MG63 (cell line): ENCODE measurements around the gene ASTL. TPM values are rescaled to one million over a fixed set of nuclear protein-coding genes. Genes with fewer than 3 reads are reported as not detected.
"Not testable (repeated sequence)": the region's sequence is repeated elsewhere in the genome, so short reads cannot be mapped to it uniquely, and the experiment has no call there.

Experiments
- DNase-seq: peaks from one replicate; pipeline ENCODE4 v3.0.0-alpha.2; 2020
- H3K27me3 ChIP-seq: fragments of 250-450 bp; sonication (Bioruptor Pico); 2 replicates; pipeline ENCODE4 v1.5.1; 2020; ENCODE audit warnings: mild to moderate bottlenecking, moderate library complexity
- H3K36me3 ChIP-seq: fragments of 250-450 bp; sonication (Bioruptor Pico); 2 replicates; pipeline ENCODE4 v1.5.1; 2020; ENCODE audit warnings: mild to moderate bottlenecking, moderate library complexity
- H3K4me3 ChIP-seq: fragments of 250-450 bp; sonication (Bioruptor Pico); 2 replicates; pipeline ENCODE4 v1.5.1; 2020; ENCODE audit warnings: mild to moderate bottlenecking, moderate library complexity
- H3K9me3 ChIP-seq: fragments of 250-450 bp; sonication (Bioruptor Pico); 2 replicates; pipeline ENCODE4 v1.5.1; 2020; ENCODE audit warnings: mild to moderate bottlenecking, moderate library complexity
- total RNA-seq: library from RNA; depleted of rRNA; stranded (reverse); fragments of >200 nt; shearing (Covaris generic); gene quantifications from 2 replicates; pipeline ENCODE4 v1.2.3, GENCODE V29; 2014; ENCODE audit warnings: low replicate concordance

The ASTL gene
- total RNA-seq, 1 experiment from 2014 or later, result not detected

DNA sequence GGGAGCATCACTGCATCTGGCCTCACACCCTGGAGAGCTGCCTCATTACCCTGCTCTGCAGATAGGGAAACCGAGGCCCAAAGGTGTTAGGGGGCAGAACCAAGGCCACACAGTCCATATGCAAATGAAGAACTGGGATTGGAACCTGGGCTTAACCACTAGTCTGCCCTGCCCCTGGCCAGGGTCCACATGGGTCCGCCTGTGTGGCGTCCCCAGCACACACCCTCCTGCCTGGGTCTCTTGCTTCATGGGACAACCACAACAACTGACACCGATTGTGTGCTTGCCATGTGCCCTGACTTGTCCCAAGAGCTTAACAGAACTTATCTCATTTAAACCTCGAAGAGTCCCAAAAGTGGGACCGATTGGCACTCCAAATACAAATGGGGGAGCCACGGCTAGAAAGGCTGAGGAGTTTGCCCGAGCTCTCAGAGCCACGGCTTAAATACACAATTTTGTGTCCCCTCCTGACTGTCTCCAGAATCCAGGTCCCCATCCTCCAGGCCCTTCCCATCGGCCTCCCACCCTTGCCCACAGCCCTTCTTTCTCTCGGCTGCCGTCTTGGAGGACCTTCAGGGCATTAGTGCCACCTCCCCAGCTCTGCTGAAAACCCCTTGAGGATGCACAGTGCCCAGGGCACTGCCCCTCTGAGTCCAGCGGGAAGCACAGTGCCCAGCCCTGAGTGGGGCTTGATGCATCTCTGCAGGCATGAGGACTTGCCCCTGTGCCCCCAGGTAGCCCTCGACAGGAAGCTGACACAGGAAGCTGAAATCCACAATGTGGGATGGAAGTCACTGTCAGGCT, 12.7 kb upstream of the ASTL start:
- Histone ChIP-seq H3K36me3 (no peaks in the 10 kb centered on the region), H3K4me3 (no peak overlapping the region), H3K27me3 (no peaks in the 10 kb centered on the region), H3K9me3 (no peaks in the 10 kb centered on the region)
- no peak for DNase-seq

DNA sequence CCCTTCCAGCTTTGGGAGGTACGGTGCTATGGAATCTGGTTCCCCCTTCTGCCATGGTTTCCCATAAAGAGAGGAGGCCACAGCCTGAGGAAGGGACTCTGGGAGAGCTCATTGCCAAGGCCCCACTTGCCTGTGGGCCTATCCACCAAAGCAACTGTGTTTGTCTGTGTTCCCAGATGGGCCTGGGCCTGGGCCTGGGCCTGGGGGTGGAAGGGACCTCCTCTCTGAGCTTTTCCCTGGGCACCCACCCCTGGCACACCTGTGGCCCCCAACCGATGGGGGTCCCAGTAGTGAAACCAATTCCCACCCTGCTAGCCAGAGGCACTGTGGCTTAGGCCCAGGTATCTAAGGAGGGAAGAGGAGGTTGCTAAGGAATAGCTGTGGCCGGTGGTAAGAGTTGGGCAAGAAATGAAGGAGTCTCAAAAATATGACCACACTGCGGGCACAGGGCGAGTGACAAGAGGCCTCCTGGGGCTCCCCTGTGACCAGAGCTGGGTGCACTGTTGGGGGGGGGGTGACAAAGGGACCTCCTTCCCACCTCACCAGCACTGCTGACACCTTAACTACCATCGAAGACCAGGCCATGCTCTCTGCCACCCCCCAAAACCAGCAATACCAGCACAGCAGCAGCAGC, 11.8 kb upstream of the ASTL start:
- Histone ChIP-seq H3K9me3 (no peaks in the 10 kb centered on the region), H3K4me3 (no peak overlapping the region), H3K27me3 (no peaks in the 10 kb centered on the region), H3K36me3 (no peaks in the 10 kb centered on the region)
- no peak for DNase-seq

DNA sequence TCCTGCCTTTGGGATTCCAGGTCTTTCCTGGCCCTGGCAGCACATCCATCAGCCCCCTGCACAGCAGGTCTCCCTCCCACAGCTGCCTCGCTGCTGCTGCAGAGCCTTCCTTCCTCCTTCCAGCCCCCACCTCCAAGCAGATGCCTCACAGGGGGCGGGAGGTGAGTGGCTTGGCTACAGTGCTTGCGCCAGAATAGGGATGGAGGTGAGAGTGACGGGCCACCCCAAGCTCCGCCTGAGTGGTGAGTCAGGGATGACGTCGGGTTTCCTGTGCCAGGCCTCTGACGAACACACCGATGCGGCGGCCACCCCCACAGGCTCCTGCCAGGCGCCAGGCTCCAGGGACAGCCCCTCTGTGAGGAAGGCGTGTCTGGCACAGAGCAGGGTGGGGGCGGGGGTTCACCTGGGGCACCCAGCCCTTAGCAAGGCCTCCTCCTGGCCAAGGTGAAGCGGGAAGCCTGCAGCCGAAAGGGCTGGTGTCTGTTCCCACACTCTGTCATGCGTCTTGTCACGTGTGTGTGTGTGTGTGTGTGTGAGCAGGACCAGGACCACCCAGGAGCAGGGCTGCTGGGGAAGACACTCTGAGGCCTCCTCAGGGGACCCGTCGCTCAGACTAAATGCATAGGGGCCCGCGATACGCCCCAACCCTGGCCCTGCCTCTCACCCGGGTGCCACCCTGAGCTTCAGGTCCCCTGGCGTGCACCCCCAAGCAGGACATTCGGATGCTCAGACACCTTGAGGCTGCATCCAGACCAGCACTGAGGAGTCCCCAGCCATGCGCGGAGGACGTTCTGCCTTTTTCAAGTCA, 10.3 kb upstream of the ASTL start:
- no peak overlapping the region for H3K4me3 ChIP-seq
- H3K27me3 ChIP-seq, result no peaks in the 10 kb centered on the region
- DNase-seq, result peak; percentile 76
- peaks cover 6% of the 10 kb centered on the region for H3K36me3 ChIP-seq
- H3K9me3 ChIP-seq, result no peaks in the 10 kb centered on the region

DNA sequence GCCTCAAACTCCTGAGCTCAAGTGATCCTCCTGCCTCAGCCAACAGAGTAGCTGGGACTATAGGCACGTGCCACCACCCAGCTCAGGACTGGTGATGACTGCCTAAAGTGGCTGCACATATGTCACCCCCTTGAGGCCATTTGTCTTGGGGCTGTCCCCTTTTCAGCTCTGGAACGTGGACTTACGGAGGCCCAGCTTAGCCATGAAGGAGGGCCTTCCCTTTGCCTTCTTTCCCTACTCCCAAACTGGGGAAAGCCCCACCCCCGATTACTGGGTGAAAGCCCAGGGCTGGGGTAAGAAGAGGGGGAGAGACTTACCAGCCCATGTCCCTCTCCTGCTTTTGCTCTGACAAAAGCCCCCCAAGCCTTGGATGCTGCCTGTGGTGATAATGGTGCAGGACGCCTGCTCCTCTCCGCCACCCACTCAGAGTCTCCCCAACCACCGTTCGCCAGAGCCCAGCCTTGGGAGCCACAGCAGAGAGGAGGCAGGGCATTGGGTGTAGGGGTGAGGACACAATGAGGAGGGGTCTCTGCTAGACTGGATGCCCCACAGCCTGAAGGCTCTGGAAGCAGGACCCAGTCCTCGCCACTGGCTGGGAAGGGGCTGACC, 9.4 kb upstream of the ASTL start:
- no peak overlapping the region for H3K4me3 ChIP-seq
- H3K36me3 ChIP-seq, result peaks cover 15% of the 10 kb centered on the region
- H3K27me3 ChIP-seq, result no peaks in the 10 kb centered on the region
- DNase-seq, result no peak
- H3K9me3 ChIP-seq, result no peaks in the 10 kb centered on the region

DNA sequence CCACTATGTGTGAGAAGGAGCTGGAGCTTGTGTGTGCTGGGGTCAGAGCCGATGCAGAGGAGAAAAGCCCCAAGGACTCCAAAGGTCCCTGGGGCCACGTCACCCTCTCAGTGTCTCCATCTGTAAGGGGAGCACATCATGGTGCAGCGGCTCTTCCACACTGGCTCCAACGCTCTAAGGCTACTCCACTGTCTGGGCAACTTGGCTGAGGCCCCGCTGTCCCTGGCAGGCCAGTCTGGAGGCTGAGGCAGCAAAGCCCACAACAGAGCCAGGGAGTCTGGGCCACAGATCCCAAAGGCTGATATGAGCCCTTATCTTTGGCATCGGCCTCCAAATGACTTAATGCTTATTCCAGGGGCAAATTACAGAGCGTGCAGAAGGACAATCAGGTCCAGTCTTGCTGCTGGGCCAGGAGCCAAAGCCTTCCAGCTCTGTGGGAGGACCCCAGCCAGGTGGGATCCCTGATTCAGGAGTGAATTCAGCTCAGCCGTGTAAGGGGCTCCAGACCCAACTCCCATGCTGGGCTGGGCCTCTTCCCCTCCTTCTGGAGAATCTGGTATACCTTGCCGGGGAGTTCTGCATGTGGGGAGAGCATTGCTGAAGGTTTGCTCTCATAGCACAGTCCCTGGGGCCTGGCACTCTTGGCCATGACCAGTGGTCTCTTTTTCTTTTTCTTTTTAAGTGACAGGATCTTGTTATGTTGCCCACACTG, 8.7 kb upstream of the ASTL start:
- Histone ChIP-seq H3K27me3 (no peaks in the 10 kb centered on the region), H3K36me3 (peaks cover 21% of the 10 kb centered on the region), H3K4me3 (no peak overlapping the region), H3K9me3 (no peaks in the 10 kb centered on the region)
- no peak for DNase-seq

DNA sequence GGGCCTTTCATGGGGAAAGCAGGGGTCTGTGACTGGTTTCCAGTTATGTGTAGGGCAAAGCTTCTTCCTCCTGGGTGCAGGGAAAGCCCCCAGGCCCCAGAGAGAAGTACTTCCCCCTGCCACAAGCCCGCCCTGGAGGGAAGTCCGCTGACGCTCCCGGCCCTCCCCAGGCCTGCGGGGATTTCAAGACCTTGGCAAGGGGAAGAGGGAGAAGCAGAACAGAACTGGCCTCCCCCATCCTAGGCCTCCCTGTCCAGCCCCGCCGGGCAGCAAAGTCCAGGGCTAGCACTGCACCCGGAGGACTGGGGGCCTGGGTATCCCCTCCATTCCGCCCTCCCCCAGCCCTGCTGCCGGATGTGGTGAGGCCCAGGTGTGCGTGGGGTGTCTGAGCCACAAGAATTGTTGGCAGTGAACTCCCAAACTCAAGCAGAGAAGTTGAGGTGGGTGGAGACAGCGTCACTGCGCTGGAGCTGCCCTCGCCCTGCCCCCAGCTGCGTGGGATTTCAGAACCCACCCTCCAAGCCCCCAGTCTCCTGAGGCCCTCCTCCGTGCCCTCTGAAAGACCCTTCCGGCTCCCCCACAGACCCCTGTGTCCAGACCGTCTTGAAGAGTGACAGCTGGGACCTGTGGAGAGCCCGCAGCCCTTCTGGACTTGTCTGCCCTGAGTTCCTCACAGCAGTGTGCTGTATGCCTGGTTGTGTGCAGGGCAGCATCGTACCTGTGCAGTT, 8.0 kb upstream of the ASTL start:
- Histone ChIP-seq H3K9me3 (no peaks in the 10 kb centered on the region), H3K4me3 (no peak overlapping the region), H3K36me3 (peaks cover 21% of the 10 kb centered on the region), H3K27me3 (no peaks in the 10 kb centered on the region)
- DNase-seq, result no peak

DNA sequence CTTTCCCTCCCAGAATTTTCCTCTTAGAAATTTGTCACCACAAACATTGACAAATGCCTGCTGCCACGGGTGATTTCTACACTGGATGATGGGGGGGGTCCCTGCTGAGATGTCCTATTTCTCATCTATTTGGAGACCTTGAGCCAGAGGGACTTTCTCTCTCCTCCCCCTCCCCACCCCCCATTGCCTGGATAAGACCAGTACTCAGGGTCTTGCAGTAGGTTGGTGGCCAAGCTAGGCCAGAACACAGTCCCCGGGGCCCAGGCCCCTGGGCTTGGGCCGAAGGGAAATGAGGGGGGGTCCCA, 7.5 kb upstream of the ASTL start:
- Histone ChIP-seq H3K27me3 (no peaks in the 10 kb centered on the region), H3K4me3 (peak overlapping the region; percentile 77), H3K36me3 (peaks cover 21% of the 10 kb centered on the region), H3K9me3 (no peaks in the 10 kb centered on the region)
- DNase-seq, result no peak

DNA sequence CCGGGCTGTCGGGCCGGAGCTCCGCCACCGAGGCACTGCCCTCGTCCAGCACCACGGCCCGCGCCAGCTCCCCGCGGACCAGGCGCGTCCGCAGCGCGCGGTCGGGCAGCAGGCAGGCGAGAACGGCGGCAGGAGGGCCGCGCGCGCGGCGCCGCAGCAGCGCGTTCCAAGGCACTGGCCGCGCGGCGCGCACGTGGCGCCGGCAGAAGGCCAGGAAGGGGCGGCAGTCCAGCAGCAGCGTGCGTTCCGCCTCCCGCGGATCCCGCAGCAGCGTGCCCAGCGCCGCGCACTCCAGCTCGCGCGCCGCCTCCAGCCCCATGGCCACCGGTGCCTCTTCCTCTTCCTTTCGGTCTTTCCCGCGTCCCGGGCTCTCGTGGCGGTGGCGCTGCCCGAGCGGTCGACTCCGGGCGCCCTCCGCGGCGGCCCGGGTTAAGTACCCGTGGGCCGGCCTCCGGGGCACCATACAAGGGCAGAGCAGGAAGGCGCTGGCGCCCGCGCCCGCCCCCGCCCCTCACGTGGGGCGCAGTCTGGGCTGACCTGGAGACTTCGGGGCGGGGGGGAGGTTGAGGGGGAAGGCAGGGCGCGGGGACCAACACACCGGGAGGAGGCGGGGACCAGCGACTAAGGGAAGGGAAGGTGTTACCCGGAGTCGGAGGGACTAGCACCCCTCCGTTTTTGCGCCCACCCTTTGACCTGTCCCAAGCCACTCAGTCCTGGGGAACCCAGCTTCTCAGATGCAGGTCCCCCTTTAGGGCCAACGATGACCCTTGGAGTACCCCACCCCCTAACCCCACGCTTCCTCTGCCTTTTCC, 6.9 kb upstream of the ASTL start, which contains the start of gene DUSP2:
DUSP2 (minus strand) TSS at position 405 of the 812 bp plus-strand sequence; CDS start at position 319, 86 bp downstream.
- Histone ChIP-seq H3K9me3 (no peaks in the 10 kb centered on the region), H3K36me3 (peaks cover 21% of the 10 kb centered on the region), H3K27me3 (no peaks in the 10 kb centered on the region), H3K4me3 (peak within 1 kb of the TSS; percentile 77)
- peak; percentile 86 for DNase-seq

DNA sequence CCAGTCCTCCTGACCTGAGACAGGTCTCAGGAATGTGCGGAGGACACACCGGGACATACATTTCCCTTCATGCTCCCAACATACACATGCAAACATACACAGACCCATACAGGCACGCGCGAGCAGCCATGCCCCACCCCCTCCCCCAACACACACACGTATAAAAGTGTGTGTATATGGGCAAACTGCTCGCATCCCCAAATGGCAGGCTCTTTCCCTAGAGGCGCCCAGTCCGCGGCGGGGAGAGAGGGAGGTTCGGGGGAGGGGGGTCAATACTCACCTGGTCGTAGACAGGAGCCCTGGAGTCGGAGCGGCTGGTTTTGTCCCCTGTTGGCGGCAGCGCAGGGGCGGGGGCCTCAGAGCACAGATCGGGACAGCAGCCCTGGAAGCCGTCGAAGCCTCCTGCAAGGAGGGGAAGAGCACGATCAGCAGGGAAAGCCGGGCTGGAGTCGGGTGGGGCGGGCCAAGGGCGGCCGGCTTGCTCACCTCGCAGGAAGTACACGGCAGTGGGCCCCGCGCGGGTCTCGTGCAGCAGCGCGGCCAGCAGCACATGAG, 6.3 kb upstream of the ASTL start:
- no peak for DNase-seq
- Histone ChIP-seq H3K27me3 (no peaks in the 10 kb centered on the region), H3K9me3 (no peaks in the 10 kb centered on the region), H3K4me3 (peak overlapping the region; percentile 77), H3K36me3 (peaks cover 21% of the 10 kb centered on the region)

DNA sequence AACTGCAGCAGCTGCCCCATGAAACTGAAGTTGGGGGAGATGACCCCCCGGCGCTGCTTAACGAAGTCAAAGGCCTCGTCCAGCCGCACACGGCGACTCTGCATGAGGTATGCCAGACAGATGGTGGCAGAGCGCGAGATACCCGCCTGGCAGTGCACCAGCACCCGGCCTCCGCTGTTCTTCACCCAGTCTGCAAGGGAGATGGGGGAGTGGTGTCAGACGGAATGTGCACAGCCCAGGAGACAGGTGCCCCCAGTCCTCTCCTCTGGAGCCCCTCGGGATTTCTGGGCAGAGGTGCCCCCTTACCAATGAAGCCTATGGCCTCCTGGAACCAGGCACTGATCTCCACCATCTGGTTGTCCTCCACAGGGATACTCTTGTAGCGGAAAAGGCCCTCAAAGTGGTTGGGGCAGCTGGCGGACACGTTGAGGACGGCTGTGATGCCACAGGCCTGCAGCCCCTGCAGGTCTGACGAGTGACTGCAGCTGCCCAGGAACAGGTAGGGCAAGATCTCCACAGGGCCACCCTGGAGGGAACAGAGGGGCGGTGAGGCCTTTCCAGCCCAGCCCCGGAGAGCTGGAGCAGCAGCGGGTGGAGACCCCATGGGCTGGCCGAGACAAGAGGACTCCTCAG, 5.7 kb upstream of the ASTL start:
- H3K9me3 ChIP-seq, result no peaks in the 10 kb centered on the region
- H3K27me3 ChIP-seq, result no peaks in the 10 kb centered on the region
- H3K36me3 ChIP-seq, result peaks cover 21% of the 10 kb centered on the region
- no peak for DNase-seq
- H3K4me3 ChIP-seq, result peak overlapping the region; percentile 77

DNA sequence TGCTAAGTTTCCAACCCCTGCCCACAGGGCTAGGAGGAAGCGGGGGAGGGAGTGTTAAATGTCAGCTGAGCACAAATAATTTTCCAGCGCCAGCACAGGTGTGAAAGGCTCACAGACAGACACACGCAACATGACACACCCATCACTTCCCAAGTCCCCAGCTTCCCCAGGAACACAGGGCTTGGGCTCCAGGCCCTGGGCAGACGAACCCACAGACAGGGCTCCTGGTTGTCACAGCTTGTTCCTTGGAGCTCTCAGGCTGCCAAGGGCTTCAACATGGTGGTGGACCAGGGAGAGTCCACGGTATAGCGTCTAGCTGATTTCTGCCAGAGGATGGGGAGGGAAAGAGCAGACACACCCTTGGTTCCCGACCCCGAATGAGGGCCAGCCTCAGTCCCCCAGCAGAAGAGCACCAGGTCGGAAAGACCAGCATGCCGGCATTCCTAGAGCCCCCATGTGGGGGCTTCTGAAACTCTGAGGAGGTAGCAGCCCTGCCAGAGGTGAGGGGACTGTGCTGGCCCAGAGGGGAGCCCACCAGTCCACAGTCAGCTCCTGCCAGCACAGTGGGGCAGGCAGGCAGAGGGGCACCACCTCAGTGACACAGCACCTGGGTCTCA, 5.0 kb upstream of the ASTL start:
- no peak for DNase-seq
- no peak overlapping the region for H3K4me3 ChIP-seq
- H3K9me3 ChIP-seq, result no peaks in the 10 kb centered on the region
- H3K27me3 ChIP-seq, result no peaks in the 10 kb centered on the region
- peaks cover 21% of the 10 kb centered on the region for H3K36me3 ChIP-seq

DNA sequence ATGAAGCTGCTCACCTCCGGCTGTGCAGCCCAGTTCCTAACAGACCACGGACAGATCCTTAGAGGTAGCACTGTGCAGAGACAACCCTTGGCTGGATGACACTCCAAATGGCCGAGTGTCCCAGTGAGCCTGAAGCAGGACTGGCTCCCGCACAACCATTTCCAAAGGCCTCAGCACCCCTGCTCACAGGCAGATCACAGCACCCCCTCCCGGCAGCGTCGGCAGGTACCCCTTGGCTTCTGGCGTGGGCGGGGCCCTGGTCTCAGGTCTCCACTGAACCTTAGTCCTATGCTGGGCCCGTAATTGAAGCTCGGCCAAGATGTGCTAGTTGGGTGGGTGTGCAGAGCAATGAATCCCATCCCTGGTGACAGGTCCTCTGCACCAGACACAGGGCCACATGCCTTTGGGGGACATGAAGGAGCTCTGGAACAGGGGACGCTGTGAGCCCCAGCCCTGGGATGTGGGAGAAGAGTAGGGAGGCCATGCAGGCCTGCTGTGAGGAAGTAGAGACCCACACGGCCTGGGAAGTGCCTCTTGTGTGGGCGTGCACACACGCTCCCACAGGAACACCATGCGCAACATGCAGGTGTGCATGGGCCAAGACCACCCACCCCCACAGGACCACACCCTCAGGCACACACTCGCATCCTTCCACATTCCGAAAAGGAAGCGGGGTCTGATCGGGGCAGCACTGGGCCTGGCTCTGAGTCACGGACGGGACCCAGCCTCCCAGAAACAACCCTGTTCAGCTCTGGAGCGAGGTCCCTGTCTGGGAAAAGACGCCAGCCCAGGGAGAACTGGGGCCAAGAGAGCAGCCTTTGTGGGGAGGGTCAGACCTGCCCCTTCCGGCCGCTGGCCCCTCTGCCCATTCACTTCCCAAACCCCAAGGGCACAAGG, 4.2 kb upstream of the ASTL start:
- DNase-seq, result no peak

DNA sequence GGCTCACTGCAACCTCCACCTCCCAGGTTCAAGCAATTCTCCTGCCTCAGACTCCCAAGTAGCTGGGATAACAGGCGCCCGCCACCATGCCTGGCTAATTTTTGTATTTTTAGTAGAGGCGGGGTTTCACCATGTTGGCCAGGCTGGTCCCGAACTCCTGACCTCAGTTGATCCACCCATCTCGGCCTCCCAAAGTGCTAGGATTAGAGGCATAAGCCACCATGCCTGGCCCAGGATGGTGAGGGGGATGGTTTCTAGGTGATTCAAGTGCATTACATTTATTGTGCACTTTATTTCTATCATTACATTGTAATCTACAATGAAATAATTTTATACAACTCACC, 3.3 kb upstream of the ASTL start:
- H3K4me3 ChIP-seq, H3K27me3 ChIP-seq, DNase-seq, H3K9me3 ChIP-seq: not testable (repeated sequence)
- H3K36me3 ChIP-seq, result peaks cover 21% of the 10 kb centered on the region

More for the DNA sequence above, 4.2 kb upstream of the ASTL start:
- no peaks in the 10 kb centered on the region for H3K27me3 ChIP-seq
- H3K9me3 ChIP-seq, result no peaks in the 10 kb centered on the region
- peaks cover 21% of the 10 kb centered on the region for H3K36me3 ChIP-seq
- no peak overlapping the region for H3K4me3 ChIP-seq
